HG02623 (cell line): Measurements from ENCODE around the gene CD27.

Experiments
- ATAC-seq: cut with Tn5 transposase; IDR thresholded peaks from one replicate; pipeline ENCODE4 v1.9.1; 2021; ENCODE audit warnings: moderate library complexity; ENCODE audit not compliant: unreplicated experiment

CD27 gene

DNA sequence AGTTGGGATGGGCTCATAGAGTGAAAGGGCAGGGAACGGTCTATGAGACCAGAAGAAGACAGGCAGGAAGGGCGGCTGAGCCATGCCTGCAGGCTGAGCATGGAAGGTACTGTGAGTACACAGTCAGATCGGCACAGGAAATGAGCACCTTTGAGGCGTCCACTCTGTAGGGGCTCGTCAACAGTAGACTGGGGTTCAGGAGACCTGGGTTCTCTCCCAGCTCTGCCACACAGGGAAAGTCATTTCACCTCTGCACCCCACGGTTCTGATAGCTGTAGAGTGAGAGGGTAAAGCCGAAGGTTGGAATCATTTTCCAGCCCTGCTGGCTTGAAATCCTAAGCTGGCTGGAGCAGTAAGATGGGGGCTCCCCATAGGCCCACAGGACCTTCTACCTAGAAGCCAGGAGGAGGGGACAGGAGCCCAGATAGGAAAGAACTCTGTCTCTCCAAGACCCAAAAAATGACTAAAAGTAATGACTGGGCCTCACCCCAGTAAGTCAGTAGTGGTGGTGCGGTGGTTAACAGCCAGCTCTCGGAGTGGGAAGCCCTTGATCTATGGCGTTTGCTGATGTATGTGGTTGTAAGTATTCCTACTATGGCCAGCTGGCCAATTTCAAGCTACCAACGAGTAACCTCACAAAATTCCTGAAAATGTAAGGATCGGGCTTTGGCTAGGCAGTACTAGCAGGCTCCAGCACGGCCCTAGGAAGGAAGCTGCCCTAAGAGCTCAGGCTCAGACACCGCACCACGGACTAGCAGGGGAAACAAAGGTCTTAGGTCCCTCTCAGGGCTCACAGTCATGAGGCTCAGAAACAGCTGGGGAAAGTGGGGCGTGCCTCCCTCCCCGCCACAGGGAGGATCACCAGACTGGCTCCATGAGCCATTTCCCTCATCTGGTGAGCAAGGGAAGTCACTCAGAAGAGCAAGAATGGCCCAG, 10.3 kb upstream of the CD27 start:
- ATAC-seq = no peak

GRCh38 chr12:6435961-6436715, 8.6 kb upstream of the CD27 start:
- no peak for ATAC-seq

DNA sequence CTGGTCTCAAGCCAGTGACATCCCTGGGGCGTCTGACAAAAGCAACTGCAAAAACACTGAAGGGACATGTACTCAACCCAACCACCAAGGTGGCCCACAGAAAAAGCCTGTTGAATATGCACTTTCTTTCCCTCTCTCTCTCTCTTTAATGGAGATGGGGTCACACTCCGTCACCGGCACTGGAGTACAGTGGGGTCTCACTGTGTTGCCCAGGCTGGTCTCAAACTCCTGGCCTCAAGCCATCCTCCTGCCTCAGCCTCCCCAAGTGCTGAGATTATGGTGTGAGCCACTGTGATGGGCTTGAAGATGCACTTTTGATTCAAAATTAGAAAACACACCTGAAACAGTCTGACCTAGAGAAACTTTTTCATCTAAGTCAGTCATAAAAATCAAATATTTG, 7.2 kb upstream of the CD27 start:
- ATAC-seq = no peak

DNA sequence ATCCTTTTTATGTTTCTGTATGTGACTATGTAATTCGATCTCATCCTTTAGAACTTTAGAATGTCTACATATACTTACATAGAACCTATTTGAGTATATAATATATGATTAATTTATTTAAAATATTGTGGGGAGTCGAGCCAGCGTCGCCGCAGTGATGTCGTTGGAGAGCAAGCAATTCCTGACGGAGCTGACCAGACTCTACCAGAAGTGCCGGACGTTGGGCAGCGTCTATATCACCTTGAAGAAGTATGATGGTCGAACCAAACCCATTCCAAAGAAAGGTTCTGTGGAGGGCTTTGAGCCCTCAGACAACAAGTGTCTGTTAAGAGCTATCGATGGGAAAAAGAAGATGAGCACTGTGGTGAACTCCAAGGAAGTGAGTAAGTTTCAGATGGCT, 6.4 kb upstream of the CD27 start:
- ATAC-seq = no peak

- no peak for ATAC-seq
Observed at GRCh38 chr12:6440391-6440790, 4.4 kb upstream of the CD27 start.

DNA sequence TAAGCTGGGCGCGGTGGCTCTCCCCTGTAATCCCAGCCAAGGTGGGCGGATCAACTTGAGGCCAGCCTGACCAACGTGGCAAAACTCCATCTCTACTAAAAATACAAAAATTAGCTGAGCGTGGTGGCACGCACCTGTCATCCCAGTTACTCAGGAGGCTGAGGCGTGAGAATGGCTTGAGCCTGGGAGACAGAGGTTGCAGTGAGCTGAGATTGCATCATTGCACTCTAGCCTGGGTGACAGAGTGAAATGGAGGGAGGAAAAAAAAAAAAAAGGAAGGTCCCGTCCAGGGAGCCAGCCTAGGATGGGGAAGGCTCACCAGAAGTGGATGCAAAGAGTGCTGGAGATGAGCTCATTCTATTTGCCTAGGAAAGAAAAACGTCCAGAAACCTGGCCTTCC, 1.9 kb upstream of the CD27 start:
- no peak for ATAC-seq

DNA sequence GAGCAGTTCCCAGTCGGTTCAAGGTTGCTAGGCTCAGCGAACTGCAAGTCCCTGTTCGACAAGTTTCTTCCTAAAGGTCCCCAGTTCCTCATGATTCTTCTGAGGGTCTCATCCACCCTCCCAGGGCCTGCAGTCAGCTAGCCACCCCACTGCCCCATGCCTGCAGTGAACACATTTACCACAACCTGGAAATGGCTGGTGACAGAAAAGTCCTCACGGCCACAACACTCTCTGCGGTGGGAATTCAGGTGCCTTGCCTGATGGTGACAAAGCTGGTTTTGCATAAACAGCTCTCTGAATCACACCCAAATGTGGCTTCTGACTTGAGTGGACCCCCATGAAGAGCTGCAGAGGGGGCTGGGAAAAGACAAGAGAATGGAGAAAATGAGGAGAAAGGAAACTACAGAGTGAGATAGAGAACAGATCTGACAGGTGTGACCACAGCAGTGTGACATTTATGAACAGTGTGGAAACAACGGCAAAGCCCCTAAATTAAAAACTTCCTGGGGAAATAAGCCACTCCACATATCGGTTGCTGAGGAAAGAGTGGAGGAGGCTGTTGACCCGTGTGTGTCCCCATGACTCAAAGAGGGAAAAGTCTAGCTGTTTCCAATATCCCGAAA, 1.3 kb upstream of the CD27 start:
- ATAC-seq = no peak

GRCh38 chr12:6444031-6444430, 724 bp upstream of the CD27 start:
- ATAC-seq = no peak

DNA sequence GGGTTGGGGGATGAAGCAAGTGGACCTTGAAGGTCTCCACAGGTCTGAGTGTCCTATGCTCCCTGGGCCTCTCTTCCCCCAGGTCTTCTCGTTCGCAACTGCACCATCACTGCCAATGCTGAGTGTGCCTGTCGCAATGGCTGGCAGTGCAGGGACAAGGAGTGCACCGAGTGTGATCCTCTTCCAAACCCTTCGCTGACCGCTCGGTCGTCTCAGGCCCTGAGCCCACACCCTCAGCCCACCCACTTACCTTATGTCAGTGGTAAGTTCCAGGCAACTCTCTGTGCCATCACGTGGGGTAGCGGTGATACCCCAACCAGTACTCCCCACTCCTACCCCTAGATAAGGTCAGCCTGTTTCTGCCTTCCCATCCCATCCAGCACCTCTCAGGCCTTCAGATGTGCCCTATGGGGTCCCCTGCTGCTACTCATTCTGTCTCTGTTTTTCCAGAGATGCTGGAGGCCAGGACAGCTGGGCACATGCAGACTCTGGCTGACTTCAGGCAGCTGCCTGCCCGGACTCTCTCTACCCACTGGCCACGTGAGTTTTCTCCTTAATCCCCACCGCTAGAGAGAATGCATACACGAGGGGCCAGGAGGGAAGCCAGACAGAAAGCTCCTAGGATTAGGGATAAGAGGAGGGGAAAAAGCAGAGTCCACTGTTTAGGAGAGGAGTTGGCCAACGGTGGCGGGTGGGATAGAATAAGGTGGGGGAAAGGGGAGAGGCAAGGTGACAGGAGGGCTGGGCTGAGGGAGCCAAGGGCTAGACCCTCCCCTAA, 5.5 kb downstream of the CD27 start:
- no peak for ATAC-seq

GRCh38 chr12:6450869-6451347, 6.2 kb downstream of the CD27 start:
- ATAC-seq = no peak

GRCh38 chr12:6451348-6452244, 6.8 kb downstream of the CD27 start, which contains the start of gene TAPBPL:
TAPBPL (plus strand) TSS chr12:6452042; CDS start chr12:6452249, 207 bp downstream.
- ATAC-seq = no peak

DNA sequence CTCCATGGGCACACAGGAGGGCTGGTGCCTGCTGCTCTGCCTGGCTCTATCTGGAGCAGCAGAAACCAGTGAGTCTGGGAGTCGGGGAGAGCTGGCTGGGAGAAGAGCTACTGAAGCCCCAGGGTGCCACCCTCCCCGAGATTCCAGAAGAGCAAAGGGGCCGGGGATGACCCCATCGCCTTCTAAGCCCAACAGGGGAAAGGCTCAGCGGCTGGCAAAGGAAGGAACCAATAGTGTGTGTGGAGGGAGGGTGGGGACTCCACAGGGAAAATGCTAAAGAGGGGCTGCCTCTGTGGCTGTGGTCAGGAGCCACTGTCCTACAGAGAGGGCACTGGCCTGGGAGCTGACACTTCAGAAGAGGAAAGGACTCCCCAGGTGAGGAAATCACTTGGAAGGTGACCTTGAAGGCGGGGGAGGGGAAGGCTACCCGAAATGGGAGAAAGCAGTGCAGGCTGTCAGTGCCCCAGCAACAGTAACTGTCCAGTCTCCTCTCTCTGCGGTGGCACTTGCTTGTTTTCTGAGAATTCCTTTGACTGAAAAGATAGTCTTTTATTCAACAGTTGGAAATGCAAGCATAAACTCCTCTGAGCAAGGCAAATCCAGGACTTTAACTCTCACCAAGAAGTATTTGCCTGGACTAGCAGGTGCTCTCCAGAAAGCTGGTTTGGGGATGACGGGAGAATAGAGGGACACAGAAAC, 7.6 kb downstream of the CD27 start:
- no peak for ATAC-seq

GRCh38 chr12:6452944-6453630, 8.3 kb downstream of the CD27 start:
- no peak for ATAC-seq

DNA sequence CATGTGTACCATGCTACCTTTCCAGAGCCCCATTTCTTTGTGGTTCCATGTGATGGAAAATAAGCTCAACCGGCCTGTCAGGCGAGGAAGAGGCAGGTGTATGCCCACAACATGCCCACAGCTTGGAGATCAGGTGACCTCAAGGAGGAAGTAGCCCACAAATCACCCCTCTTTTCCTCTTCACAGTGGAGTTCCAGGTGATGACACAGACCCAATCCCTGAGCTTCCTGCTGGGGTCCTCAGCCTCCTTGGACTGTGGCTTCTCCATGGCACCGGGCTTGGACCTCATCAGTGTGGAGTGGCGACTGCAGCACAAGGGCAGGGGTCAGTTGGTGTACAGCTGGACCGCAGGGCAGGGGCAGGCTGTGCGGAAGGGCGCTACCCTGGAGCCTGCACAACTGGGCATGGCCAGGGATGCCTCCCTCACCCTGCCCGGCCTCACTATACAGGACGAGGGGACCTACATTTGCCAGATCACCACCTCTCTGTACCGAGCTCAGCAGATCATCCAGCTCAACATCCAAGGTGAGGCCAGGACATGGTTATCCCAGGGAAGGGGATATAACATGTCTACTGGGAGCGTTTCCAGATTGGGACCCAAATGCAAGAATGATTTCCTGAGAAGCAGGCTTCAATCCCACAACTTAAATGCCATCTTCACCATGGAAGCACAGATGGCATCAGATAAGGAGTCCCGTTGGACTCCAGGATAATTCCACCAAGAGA, 12.6 kb downstream of the CD27 start:
- ATAC-seq = no peak

DNA sequence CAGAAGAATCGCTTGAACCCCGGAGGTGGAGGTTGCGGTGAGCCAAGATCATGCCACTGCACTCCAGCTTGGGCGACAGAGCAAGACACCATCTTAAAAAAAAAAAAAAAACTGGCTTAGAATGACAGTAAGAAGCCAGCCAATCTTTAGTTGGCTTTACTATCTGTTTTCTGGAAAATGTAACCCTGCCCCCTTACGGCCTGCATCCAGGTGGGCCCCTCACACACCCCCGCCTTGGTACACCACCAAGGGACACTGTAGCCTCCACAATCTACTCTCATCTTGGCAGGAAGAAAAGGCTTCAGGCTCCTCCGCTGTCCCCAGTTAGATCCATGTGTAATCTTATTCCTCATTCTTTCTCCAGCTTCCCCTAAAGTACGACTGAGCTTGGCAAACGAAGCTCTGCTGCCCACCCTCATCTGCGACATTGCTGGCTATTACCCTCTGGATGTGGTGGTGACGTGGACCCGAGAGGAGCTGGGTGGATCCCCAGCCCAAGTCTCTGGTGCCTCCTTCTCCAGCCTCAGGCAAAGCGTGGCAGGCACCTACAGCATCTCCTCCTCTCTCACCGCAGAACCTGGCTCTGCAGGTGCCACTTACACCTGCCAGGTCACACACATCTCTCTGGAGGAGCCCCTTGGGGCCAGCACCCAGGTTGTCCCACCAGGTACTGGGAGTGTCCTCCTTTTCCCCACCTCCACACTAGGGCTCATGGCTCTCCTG, 13.7 kb downstream of the CD27 start:
- ATAC-seq = no peak

DNA sequence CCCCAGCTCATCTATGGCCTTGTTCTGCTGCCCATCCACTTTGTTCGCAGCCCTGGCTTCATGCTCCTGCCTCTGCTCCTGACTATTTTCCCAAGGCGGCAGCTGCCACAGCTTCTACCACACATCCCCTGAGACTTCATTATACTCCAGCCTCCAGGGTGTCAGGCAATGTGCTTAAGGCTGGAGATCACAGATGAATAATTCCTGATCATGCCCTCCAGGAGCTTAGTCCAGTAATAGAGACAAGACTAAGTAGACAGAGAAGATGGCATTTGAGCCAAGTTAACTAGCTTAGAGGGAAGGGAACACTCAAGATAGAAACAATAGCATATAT, 14.2 kb downstream of the CD27 start:
- no peak for ATAC-seq

DNA sequence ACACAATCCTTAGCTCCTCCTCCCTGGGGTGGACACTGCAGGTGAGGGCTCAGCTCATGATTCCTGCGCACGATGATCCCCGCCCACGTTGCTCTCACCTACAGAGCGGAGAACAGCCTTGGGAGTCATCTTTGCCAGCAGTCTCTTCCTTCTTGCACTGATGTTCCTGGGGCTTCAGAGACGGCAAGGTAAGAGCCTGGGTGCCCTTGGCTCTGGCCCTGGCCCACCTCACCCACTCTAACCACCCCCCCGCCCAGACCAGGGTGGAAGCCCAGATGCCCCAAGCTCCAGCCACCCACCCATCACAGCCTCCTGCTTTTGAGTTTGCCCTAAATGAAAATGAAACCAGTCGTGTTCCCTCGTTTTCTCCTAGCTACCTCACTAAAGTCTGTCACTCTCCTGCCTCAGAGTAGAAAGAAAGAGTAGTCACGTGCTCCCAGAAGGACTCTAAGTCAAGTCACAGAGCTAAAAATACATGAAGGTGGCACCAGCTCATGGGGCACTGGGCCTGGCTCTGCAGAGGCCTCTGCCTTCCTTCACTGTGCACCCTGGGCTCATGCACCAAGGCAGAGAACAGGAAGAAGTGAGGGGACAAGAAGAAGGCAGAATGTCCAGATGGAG, 16.1 kb downstream of the CD27 start:
- no peak for ATAC-seq
